CD4-positive, alpha-beta T cell treated with Interleukin-2 at 100 ng/mL for 4 hours (primary cell): ENCODE measurements around the gene CHST11.

Experiments
- DNase-seq: peaks from one replicate; pipeline ENCODE4 v3.0.0-alpha.2; 2020; ENCODE audit warnings: low spot score

Gene CHST11

GRCh38 chr12:104480826-104481440 lies 24.2 kb downstream of the CHST11 start:
- no peak for DNase-seq

GRCh38 chr12:104482113-104482512 lies 25.4 kb downstream of the CHST11 start:
- peak; percentile 35 for DNase-seq

DNA sequence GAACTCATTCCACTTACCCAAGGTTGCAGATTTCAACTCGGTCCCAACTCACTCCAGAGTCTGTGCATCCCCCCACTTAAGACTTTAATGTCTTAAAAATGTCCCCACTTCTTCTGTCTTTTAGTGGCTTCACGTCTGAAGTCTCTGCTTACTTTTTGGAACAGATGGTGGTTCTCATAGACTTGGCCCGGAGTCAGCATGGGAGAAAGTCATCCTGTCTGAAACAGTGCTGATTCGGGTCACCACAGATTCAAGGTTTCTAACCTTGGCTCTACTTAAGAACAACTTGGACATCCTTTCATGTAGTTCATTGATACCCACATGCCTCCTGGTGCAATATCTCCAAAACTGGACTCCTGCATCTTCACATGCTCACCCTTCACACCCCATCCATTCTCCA lies 26.0 kb downstream of the CHST11 start:
- no peak for DNase-seq

- no peak for DNase-seq
Observed at GRCh38 chr12:104484079-104484478, 27.3 kb downstream of the CHST11 start.

DNA sequence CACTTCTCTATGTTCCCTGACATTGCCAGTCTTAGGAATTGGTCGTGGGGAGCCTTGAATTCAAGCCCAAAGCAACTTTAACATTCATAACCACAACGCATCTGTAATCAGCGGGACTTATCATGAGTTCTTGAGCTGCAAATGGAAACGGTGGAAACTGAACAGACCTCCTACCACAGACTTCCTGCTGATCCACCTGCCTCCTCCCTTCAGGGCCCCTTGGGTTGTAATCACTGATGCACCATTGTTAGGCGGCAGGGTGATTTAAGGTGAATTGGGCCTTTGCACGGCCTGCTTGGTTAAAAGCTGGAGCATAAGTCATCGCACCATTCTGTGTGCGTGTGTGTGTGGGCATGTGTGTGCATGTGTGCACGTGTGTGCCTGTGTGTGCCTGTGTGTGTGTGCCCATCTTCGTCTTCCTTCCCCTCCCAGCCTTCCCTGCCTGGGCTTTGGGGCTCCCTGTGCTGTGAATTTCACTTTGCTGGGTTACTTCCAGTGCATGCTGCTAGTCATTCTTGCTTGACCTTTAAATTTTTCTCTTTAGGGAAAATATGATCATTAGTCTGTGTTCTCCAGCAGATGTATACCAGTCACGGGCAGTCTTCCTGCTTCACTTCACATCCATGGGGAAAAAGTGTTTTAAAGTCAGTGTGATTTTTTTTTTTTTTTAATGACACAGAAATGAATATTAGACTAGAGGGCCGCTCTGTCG lies 29.1 kb downstream of the CHST11 start:
- DNase-seq, result peak; percentile 68

- DNase-seq, result no peak
Observed at GRCh38 chr12:104486363-104486750, 29.6 kb downstream of the CHST11 start.

DNA sequence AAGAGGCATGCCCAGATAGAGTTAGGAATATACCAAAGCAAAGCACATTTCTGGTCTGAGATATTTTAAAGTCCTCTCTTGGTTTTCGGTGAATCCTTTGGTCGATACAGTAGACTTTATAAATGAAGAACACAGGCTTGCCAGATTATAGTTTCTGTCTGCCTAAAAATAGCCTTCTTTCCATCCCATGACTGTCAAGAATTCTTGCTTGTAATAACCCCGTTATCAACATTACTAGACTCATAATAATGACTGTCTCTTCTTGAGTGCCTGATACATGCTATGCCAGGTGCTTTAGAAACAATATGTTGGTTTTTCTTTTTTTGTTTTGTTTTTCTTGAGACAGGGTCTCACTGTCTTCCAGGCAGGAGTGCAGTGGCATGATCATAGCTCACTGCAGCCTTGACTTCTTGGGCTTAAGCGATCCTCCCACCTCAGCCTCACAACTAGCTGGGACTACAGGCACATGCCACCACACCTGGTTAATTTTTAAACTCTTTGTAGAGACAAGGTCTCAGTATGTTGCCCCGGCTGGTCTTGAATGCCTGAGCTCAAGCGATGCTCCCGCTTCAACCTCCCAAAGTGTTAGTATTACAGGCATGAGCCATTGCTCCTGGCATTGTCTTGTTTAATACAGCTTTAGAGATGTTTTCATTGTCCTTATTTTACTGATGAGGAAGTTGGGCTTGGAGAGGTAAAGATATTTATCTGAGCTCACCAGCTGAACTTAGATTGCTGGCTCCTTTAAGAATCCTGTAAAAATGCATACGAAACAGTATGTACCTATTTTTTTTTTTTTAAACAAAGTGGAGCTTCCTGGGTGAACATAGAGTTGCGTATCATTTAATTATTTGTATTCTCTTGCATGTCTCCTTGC lies 30.4 kb downstream of the CHST11 start:
- no peak for DNase-seq

GRCh38 chr12:104488374-104488773 lies 31.6 kb downstream of the CHST11 start:
- DNase-seq, result no peak

- DNase-seq, result no peak
Observed at GRCh38 chr12:104490186-104490585, 33.4 kb downstream of the CHST11 start.

GRCh38 chr12:104490850-104491249 lies 34.1 kb downstream of the CHST11 start:
- no peak for DNase-seq

GRCh38 chr12:104493496-104493895 lies 36.7 kb downstream of the CHST11 start:
- DNase-seq, result no peak

DNA sequence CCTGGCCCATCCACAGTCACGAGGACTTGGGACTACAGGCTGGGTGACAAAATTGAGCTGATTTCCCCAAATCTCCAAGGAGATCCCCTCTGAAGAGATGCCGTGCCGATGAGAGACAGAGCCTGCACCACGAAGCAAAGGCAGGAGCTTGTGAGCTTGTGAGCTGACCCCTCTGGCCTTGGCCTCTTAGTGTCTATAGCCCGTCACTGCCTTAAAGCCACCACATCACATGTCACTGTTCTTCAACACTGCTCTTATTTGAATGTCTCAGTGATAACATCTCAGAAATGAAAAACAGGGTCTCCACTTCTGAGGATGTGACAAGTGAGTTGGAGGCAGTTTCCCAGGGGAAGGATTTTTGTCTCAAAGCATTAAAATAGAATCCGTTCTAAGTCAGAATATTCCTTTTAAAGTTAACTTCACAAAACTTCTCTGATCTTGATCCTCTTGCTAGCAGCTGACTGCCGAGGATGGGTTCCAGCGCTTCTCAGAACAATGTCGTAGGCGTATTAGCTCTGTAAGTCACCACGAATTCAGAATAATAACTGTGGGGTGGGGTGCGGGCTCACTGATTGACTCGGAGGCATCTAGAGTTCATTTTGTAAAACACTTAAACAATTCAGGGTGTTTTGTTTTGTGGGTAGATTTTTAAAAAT lies 37.5 kb downstream of the CHST11 start:
- peak; percentile 77 for DNase-seq

DNA sequence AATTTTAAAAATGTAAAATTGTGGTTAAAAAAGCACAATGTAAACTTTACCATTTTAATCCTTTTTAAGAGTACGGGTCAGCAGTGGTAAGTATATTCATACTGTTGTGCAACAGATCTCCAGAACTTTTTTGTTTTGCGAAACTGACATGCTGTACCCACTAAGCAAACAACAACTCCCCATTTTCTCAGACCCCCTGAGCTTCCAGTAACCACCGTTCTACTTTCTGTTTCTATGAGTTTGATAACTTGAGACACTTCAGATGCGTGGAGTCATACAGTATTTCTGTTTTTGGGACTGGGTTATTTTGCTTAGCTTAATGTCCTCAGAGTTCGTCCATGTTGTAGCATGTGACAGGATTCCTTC lies 38.0 kb downstream of the CHST11 start:
- peak; percentile 41 for DNase-seq

GRCh38 chr12:104495786-104496185 lies 39.0 kb downstream of the CHST11 start:
- no peak for DNase-seq

GRCh38 chr12:104496336-104496735 lies 39.6 kb downstream of the CHST11 start:
- DNase-seq, result no peak

- DNase-seq, result peak; percentile 58
Observed at GRCh38 chr12:104498211-104498801, 41.6 kb downstream of the CHST11 start.

DNA sequence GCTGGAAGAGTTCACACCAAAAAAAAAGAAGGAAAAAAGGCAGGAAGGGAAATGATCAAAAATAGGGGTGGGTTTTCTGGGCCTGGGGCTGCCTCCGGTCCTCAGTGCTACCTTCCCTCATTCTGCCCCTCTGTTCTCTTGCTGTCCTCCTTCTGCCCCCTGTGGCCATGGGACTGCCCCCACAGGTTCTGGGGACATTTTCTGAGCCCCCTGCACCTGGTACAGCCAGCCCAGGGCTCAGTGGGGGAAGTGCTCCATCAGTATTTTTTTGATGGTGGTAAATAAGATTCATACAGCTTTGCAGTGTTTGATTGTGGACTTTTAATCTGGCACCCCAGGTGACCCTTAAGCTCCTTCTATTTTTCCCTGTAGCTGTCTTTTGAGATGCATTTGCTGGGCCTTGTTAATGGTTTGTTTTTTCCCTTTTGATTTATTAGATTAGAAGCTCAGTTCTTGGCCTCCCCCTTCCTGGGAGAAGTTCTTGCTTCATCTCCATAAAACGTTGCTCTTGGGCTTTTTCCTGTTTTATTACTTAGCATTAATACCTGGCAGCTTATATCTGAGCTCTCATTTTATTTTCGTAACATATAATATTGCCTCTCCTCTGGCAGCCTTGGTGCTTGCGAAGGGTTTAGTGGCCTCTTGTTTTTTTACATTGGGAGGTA lies 43.1 kb downstream of the CHST11 start:
- no peak for DNase-seq

DNA sequence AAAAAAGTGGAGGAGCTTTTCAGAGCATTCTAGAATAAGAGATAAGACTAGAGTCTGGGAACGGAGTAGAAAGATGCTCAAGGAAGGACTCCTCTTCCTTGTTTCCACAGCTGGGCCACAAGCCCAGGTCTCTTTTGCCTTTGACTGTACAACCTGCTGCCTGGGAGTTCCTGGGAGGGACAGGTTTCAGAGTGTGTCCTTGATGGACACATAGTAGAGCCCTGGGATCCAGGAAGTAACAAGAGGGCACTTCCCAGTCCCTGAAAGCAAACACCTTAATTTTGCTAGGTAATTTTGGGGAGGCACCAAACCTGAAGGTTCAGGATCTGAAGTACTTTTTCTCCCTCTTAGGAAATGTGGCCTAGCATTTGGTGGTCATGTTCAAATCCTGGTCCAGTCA lies 44.4 kb downstream of the CHST11 start:
- DNase-seq, result no peak

- DNase-seq, result no peak
Observed at GRCh38 chr12:104501660-104502059, 44.9 kb downstream of the CHST11 start.

DNA sequence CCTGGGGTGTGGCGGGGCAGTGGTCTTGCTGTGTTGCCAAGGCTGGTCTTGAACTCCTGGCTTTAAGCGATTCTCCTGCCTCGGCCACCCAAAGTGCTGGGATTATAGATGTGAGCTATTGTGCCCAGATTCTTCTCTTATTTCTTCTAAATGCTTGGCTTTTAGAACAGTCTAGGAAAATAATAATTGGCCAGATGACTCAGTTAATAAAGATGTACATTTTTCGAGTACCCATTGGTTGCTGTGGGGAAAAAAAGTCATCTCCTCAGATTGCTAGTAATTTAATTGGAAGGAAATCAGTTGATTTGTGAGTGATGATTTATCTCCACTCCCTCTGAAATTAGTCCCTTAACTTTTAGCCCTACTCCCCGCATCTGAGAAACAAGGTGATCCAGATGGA lies 45.5 kb downstream of the CHST11 start:
- DNase-seq, result no peak

DNA sequence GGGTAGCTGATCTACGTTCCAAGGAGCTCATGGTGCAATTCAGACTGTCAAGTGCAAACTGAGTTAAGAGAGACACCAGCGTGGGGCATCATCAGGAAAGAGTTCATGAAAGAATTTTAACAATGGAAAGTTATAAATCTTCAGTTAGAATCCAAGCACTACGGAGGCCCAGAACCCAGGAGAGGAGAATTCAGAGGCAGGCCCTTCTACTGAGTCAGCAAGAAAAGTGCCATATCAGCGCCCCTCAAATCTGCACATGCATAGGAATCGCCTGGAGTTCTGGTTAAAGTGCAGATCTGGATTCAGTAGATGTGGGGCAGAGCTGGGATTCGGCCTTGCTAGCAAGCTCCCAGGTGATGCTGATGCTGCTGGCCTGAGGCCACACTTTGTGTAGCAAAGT lies 45.9 kb downstream of the CHST11 start:
- DNase-seq, result no peak

- no peak for DNase-seq
Observed at GRCh38 chr12:104503191-104503590, 46.4 kb downstream of the CHST11 start.
